ENCODE results near the gene CARD11.
A peak's percentile ranks its signal among the peaks of the same experiment; 100 is the strongest.

The CARD11 gene

GRCh38 chr7:2884161-2884560 lies 159.5 kb downstream of the CARD11 start:
- Histone ChIP-seq H3K9me3 (ENCODE audit: insufficient read depth, low read depth, low read length) (no peaks in the 10 kb centered on the region), H3K4me3 (ENCODE audit: low read length) (no peak overlapping the region), H3K27me3 (ENCODE audit: insufficient read depth, low read length) (no peaks in the 10 kb centered on the region), H3K36me3 (ENCODE audit: insufficient read depth, low read depth, low read length) (no peaks in the 10 kb centered on the region), H3K27ac (ENCODE audit: low read length) (no peak overlapping the region), H3K9ac (ENCODE audit: low read depth, low read length) (no peak overlapping the region), H3K4me1 (ENCODE audit: insufficient read depth, low read length) (peaks cover 12% of the 10 kb centered on the region)

DNA sequence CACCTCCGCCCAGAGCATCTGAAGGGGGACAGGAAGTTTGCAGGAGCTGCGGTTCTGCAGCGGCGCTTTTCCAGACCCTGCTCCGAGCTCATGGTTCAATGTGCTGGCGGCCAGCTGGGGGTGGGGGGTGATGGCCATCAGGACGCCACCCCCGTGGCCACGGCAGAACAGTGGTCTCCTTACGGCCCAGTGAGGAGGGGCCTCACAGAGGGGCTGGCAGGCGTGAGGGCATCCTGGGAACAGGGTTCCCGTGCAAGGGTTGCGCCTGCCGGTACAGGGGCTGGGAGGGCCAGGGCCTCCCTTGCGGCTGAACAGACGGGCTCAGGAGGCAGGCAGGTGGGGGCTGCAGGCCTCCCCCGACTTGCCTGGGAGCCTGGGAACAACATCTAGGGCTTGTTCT lies 160.6 kb downstream of the CARD11 start:
- no peaks in the 10 kb centered on the region for H3K27me3 ChIP-seq (ENCODE audit: insufficient read depth, low read length)
- no peak overlapping the region for H3K9ac ChIP-seq (ENCODE audit: low read depth, low read length)
- H3K4me3 ChIP-seq (ENCODE audit: low read length), result no peak overlapping the region
- H3K9me3 ChIP-seq (ENCODE audit: insufficient read depth, low read depth, low read length), result no peaks in the 10 kb centered on the region
- no peak overlapping the region for H3K27ac ChIP-seq (ENCODE audit: low read length)
- peaks cover 12% of the 10 kb centered on the region for H3K4me1 ChIP-seq (ENCODE audit: insufficient read depth, low read length)
- H3K36me3 ChIP-seq (ENCODE audit: insufficient read depth, low read depth, low read length), result no peaks in the 10 kb centered on the region

DNA sequence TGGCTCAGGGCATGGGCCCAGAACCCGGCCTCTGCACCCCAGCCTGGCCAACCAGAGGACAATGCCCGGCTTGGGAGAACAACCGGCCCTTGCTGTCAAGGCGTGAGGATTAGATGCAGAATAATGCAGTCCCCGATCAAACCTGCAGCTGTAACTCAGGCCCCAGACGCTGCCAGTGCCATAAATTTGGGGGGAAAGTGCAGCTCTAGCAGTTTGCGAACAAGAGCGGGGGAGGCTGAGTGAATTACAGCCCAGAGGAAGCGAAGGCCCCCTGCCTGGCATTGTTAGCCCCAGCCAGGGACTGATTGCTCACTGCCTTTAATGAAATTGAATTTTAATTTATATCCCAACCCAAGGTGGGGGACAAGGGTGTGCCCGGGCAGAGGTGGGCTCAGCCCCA lies 161.6 kb downstream of the CARD11 start:
- Histone ChIP-seq H3K9me3 (ENCODE audit: insufficient read depth, low read depth, low read length) (no peaks in the 10 kb centered on the region), H3K27me3 (ENCODE audit: insufficient read depth, low read length) (no peaks in the 10 kb centered on the region), H3K4me3 (ENCODE audit: low read length) (no peak overlapping the region), H3K9ac (ENCODE audit: low read depth, low read length) (no peak overlapping the region), H3K36me3 (ENCODE audit: insufficient read depth, low read depth, low read length) (no peaks in the 10 kb centered on the region), H3K4me1 (ENCODE audit: insufficient read depth, low read length) (peaks cover 12% of the 10 kb centered on the region), H3K27ac (ENCODE audit: low read length) (no peak overlapping the region)

- H3K9ac ChIP-seq (ENCODE audit: low read depth, low read length), result no peak overlapping the region
- H3K27me3 ChIP-seq (ENCODE audit: insufficient read depth, low read length), result no peaks in the 10 kb centered on the region
- peaks cover 12% of the 10 kb centered on the region for H3K4me1 ChIP-seq (ENCODE audit: insufficient read depth, low read length)
- no peaks in the 10 kb centered on the region for H3K9me3 ChIP-seq (ENCODE audit: insufficient read depth, low read depth, low read length)
- H3K27ac ChIP-seq (ENCODE audit: low read length), result no peak overlapping the region
- no peak overlapping the region for H3K4me3 ChIP-seq (ENCODE audit: low read length)
- no peaks in the 10 kb centered on the region for H3K36me3 ChIP-seq (ENCODE audit: insufficient read depth, low read depth, low read length)
Observed at GRCh38 chr7:2880874-2881533, 162.7 kb downstream of the CARD11 start.

- H3K27me3 ChIP-seq (ENCODE audit: insufficient read depth, low read length), result no peaks in the 10 kb centered on the region
- no peak overlapping the region for H3K9ac ChIP-seq (ENCODE audit: low read depth, low read length)
- no peaks in the 10 kb centered on the region for H3K9me3 ChIP-seq (ENCODE audit: insufficient read depth, low read depth, low read length)
- H3K36me3 ChIP-seq (ENCODE audit: insufficient read depth, low read depth, low read length), result no peaks in the 10 kb centered on the region
- H3K27ac ChIP-seq (ENCODE audit: low read length), result no peak overlapping the region
- H3K4me1 ChIP-seq (ENCODE audit: insufficient read depth, low read length), result peaks cover 12% of the 10 kb centered on the region
- no peak overlapping the region for H3K4me3 ChIP-seq (ENCODE audit: low read length)
Observed at GRCh38 chr7:2880051-2880450, 163.6 kb downstream of the CARD11 start.

- Histone ChIP-seq H3K9me3 (ENCODE audit: insufficient read depth, low read depth, low read length) (no peaks in the 10 kb centered on the region), H3K27me3 (ENCODE audit: insufficient read depth, low read length) (no peaks in the 10 kb centered on the region), H3K4me3 (ENCODE audit: low read length) (no peak overlapping the region), H3K4me1 (ENCODE audit: insufficient read depth, low read length) (peaks cover 12% of the 10 kb centered on the region), H3K27ac (ENCODE audit: low read length) (no peak overlapping the region), H3K36me3 (ENCODE audit: insufficient read depth, low read depth, low read length) (no peaks in the 10 kb centered on the region), H3K9ac (ENCODE audit: low read depth, low read length) (no peak overlapping the region)
Observed at GRCh38 chr7:2879354-2879753, 164.3 kb downstream of the CARD11 start.

GRCh38 chr7:2878306-2878705 lies 165.4 kb downstream of the CARD11 start:
- no peak overlapping the region for H3K9ac ChIP-seq (ENCODE audit: low read depth, low read length)

GRCh38 chr7:2876031-2876731 lies 167.5 kb downstream of the CARD11 start:
- Histone ChIP-seq H3K9me3 (ENCODE audit: insufficient read depth, low read depth, low read length) (no peaks in the 10 kb centered on the region), H3K36me3 (ENCODE audit: insufficient read depth, low read depth, low read length) (no peaks in the 10 kb centered on the region), H3K9ac (ENCODE audit: low read depth, low read length) (no peak overlapping the region), H3K4me1 (ENCODE audit: insufficient read depth, low read length) (peaks cover 7% of the 10 kb centered on the region), H3K27me3 (ENCODE audit: insufficient read depth, low read length) (no peaks in the 10 kb centered on the region), H3K4me3 (ENCODE audit: low read length) (no peak overlapping the region), H3K27ac (ENCODE audit: low read length) (no peak overlapping the region)

More at GRCh38 chr7:2878306-2878705, 165.4 kb downstream of the CARD11 start:
- Histone ChIP-seq H3K36me3 (ENCODE audit: insufficient read depth, low read depth, low read length) (no peaks in the 10 kb centered on the region), H3K4me3 (ENCODE audit: low read length) (no peak overlapping the region), H3K4me1 (ENCODE audit: insufficient read depth, low read length) (peaks cover 12% of the 10 kb centered on the region), H3K27me3 (ENCODE audit: insufficient read depth, low read length) (no peaks in the 10 kb centered on the region), H3K27ac (ENCODE audit: low read length) (no peak overlapping the region), H3K9me3 (ENCODE audit: insufficient read depth, low read depth, low read length) (no peaks in the 10 kb centered on the region)

DNA sequence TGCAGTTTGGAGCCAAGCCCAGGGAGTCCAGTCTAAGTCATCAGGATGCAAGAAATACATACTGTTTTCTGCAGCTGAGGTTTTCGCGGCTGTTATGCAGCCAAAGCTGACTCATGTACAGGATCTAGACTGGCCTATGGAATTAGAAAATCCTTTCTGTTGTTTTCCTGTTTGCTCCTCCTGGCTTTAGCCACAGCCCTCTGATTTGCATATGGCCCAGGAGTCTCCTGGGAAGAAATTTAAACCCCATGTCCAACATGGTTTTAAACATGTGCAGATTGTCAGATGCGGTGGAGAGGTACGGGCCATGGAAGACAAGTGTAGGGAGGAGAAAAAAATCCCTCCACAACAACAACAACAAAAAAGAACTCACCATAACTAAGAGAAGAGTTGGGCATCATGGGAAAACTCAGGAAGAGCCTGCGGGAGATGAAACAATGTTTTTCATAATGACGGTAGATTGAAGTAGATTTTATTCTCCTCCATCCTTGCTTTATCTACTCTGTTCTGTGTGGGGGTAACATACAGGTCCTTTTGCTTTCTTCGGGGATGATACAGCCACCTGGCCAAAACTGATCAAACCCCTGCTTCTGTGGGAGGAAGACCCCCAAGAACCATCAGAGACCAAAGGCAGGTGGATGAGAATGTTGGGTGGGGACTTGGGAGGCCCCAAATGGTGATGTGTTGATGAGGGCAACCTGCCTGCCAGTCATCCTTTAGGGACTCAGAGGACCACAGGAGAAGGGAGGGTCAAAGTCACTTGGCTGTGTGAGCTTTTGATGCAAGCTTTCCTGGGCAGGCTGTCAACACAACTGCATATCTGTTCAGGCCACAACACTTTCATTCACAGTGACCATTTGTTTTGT lies 169.7 kb downstream of the CARD11 start:
- peak overlapping the region; percentile 32 for H3K27ac ChIP-seq (ENCODE audit: low read length)
- H3K4me1 ChIP-seq (ENCODE audit: insufficient read depth, low read length), result no peaks in the 10 kb centered on the region
- H3K27me3 ChIP-seq (ENCODE audit: insufficient read depth, low read length), result no peaks in the 10 kb centered on the region
- H3K9ac ChIP-seq (ENCODE audit: low read depth, low read length), result peak overlapping the region; percentile 72
- no peaks in the 10 kb centered on the region for H3K9me3 ChIP-seq (ENCODE audit: insufficient read depth, low read depth, low read length)
- H3K4me3 ChIP-seq (ENCODE audit: low read length), result no peak overlapping the region
- no peaks in the 10 kb centered on the region for H3K36me3 ChIP-seq (ENCODE audit: insufficient read depth, low read depth, low read length)

GRCh38 chr7:2873146-2873545 lies 170.5 kb downstream of the CARD11 start:
- Histone ChIP-seq H3K36me3 (ENCODE audit: insufficient read depth, low read depth, low read length) (no peaks in the 10 kb centered on the region), H3K9me3 (ENCODE audit: insufficient read depth, low read depth, low read length) (no peaks in the 10 kb centered on the region), H3K27me3 (ENCODE audit: insufficient read depth, low read length) (no peaks in the 10 kb centered on the region), H3K4me1 (ENCODE audit: insufficient read depth, low read length) (no peaks in the 10 kb centered on the region), H3K4me3 (ENCODE audit: low read length) (no peak overlapping the region), H3K27ac (ENCODE audit: low read length) (no peak overlapping the region), H3K9ac (ENCODE audit: low read depth, low read length) (peak overlapping the region; percentile 72; the same call in 1 of the 2 replicates)

DNA sequence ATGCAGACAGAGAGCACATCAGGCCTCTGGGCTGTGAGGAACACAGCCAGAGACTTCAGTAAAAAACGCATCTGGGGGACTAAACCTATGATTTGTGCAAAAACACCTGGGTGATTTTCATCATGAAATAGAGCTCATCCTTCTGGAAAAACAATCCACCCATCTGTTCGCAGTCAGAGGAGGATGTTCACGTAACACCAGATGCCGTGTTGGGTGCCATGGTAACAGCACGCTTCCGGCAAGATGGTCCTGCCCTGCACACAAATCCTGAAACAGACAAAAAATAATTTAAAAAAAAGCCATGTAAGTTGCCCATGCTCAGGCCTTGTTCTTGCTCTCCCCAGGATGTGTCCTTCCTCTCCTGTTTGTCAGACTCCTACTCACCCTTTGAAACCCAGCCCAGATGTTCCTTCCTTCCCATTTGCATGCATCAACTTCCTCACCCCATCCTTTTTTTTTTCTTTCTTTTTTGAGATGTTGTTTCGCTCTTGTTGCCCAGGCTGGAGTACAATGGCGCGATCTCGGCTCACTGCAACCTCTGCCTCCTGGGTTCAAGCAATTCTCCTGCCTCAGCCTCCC lies 171.3 kb downstream of the CARD11 start:
- H3K4me3 ChIP-seq (ENCODE audit: low read length), result no peak overlapping the region
- H3K36me3 ChIP-seq (ENCODE audit: insufficient read depth, low read depth, low read length), result no peaks in the 10 kb centered on the region
- H3K9me3 ChIP-seq (ENCODE audit: insufficient read depth, low read depth, low read length), result no peaks in the 10 kb centered on the region
- H3K27me3 ChIP-seq (ENCODE audit: insufficient read depth, low read length), result no peaks in the 10 kb centered on the region
- no peak overlapping the region for H3K27ac ChIP-seq (ENCODE audit: low read length)
- H3K9ac ChIP-seq (ENCODE audit: low read depth, low read length), result no peak overlapping the region
- no peaks in the 10 kb centered on the region for H3K4me1 ChIP-seq (ENCODE audit: insufficient read depth, low read length)

Data from iPS-20b (cell line).